Mesendoderm (in vitro differentiated cells): Measurements from ENCODE around the gene LEFTY2.
"Not testable (repeated sequence)": the region's sequence is repeated elsewhere in the genome, so short reads cannot be mapped to it uniquely, and the experiment has no call there.

Experiments used
- DNase-seq: peaks from one replicate; pipeline ENCODE4 v3.0.0; 2013
- H2AK5ac ChIP-seq: 2 replicates; pipeline ENCODE4 v1.6.1; 2013; ENCODE audit warnings: low read length, inconsistent platforms
- H2BK120ac ChIP-seq: 2 replicates; pipeline ENCODE4 v1.6.1; 2013; ENCODE audit warnings: low read depth, mild to moderate bottlenecking, low read length, moderate library complexity, mixed read lengths
- H2BK15ac ChIP-seq: replicated peaks from 2 replicates; pipeline ENCODE4 v1.6.1; 2013; ENCODE audit warnings: low read depth, mild to moderate bottlenecking, moderate library complexity
- H2BK5ac ChIP-seq: 2 replicates; pipeline ENCODE4 v1.6.1; 2013; ENCODE audit warnings: low read length, inconsistent platforms
- H3K18ac ChIP-seq: 2 replicates; pipeline ENCODE4 v1.6.1; 2013; ENCODE audit warnings: mild to moderate bottlenecking, low read length, mixed read lengths
- H3K23ac ChIP-seq: one replicate; pipeline ENCODE4 v1.6.1; 2013; ENCODE audit warnings: low read length
- H3K27ac ChIP-seq: 2 replicates; pipeline ENCODE4 v1.5.1; 2013; ENCODE audit warnings: low read depth, mild to moderate bottlenecking, inconsistent platforms, low read length, moderate library complexity
- H3K27me3 ChIP-seq: 2 replicates; pipeline ENCODE4 v1.6.1; 2013; ENCODE audit warnings: low read length, control low read depth, mild to moderate bottlenecking, inconsistent platforms; ENCODE audit not compliant: insufficient read depth, poor library complexity
- H3K36me3 ChIP-seq: 2 replicates; pipeline ENCODE4 v1.6.1; 2013; ENCODE audit warnings: low read length, inconsistent platforms; ENCODE audit not compliant: control insufficient read depth, insufficient read depth
- H3K4ac ChIP-seq: one replicate; pipeline ENCODE4 v1.6.1; 2013; ENCODE audit warnings: low read depth, mild to moderate bottlenecking, low read length, moderate library complexity
- H3K4me1 ChIP-seq: 2 replicates; pipeline ENCODE4 v1.6.1; 2013; ENCODE audit warnings: low read depth, low read length, inconsistent platforms; ENCODE audit not compliant: control insufficient read depth
- H3K4me2 ChIP-seq: 2 replicates; pipeline ENCODE4 v1.6.1; 2013; ENCODE audit warnings: low read length
- H3K4me3 ChIP-seq: 2 replicates; pipeline ENCODE4 v1.5.1; 2013; ENCODE audit warnings: mild to moderate bottlenecking, low read length
- H3K56ac ChIP-seq: one replicate; pipeline ENCODE4 v1.6.1; 2013; ENCODE audit warnings: low read length
- H3K79me1 ChIP-seq: 2 replicates; pipeline ENCODE4 v1.6.1; 2013; ENCODE audit warnings: low read length, inconsistent platforms
- H3K79me2 ChIP-seq: 2 replicates; pipeline ENCODE4 v1.6.1; 2013; ENCODE audit warnings: mild to moderate bottlenecking, low read length; ENCODE audit not compliant: control insufficient read depth, insufficient read depth
- H3K9ac ChIP-seq: 2 replicates; pipeline ENCODE4 v1.6.1; 2013; ENCODE audit warnings: low read length, inconsistent platforms
- H4K5ac ChIP-seq: one replicate; pipeline ENCODE4 v1.6.1; 2013; ENCODE audit warnings: low read length
- H4K8ac ChIP-seq: one replicate; pipeline ENCODE4 v1.6.1; 2013; ENCODE audit warnings: low read depth, mild to moderate bottlenecking, control low read depth, low read length, moderate library complexity
- WGBS: extraction: QIAGEN DNeasy Blood & Tissue Kit; methylation state at CpG from one replicate; pipeline ENCODE4 v1.1.7; 2013; ENCODE audit warnings: low lambda C conversion rate, missing lambda C conversion rate; ENCODE audit not compliant: insufficient coverage; ENCODE audit errors: extremely low coverage; 5-methylcytosine and 5-hydroxymethylcytosine counted together

LEFTY2 gene

GRCh38 chr1:225943582-225943981 lies 2.6 kb upstream of the LEFTY2 start:
- no peak overlapping the region for H3K18ac ChIP-seq
- H4K8ac ChIP-seq = no peak overlapping the region
- no peaks in the 10 kb centered on the region for H3K36me3 ChIP-seq
- no CpG with 5 or more reads among the region's 4 CpGs for WGBS
- no peak overlapping the region for H3K27ac ChIP-seq
- no peak overlapping the region for H3K4me3 ChIP-seq
- peak overlapping the region; percentile 12 for H3K56ac ChIP-seq
- H3K9ac ChIP-seq = no peak overlapping the region
- no peak overlapping the region for H2BK5ac ChIP-seq
- H3K79me1 ChIP-seq = no peaks in the 10 kb centered on the region
- no peak overlapping the region for H3K4me2 ChIP-seq
- DNase-seq = no peak
- H3K27me3 ChIP-seq = no peaks in the 10 kb centered on the region
- H3K4me1 ChIP-seq = peaks cover 20% of the 10 kb centered on the region
- no peak overlapping the region for H2AK5ac ChIP-seq
- no peak overlapping the region for H4K5ac ChIP-seq
- no peak overlapping the region for H2BK15ac ChIP-seq
- no peaks in the 10 kb centered on the region for H3K79me2 ChIP-seq
- no peak overlapping the region for H3K4ac ChIP-seq
- no peak overlapping the region for H2BK120ac ChIP-seq
- H3K23ac ChIP-seq = no peak overlapping the region

GRCh38 chr1:225942574-225942973 lies 1.6 kb upstream of the LEFTY2 start:
- Histone ChIP-seq H3K9ac (no peak overlapping the region), H3K4me3 (no peak overlapping the region), H2BK5ac (peak overlapping the region; percentile 48), H4K5ac (no peak overlapping the region), H4K8ac (no peak overlapping the region), H2AK5ac (peak overlapping the region; percentile 63), H2BK120ac (no peak overlapping the region), H3K4me1 (peaks cover 19% of the 10 kb centered on the region), H3K56ac (peak overlapping the region; percentile 51), H3K79me2 (no peaks in the 10 kb centered on the region), H3K36me3 (no peaks in the 10 kb centered on the region), H3K27me3 (no peaks in the 10 kb centered on the region), H3K79me1 (no peaks in the 10 kb centered on the region), H2BK15ac (no peak overlapping the region), H3K4ac (no peak overlapping the region), H3K27ac (no peak overlapping the region), H3K4me2 (no peak overlapping the region), H3K18ac (no peak overlapping the region), H3K23ac (peak overlapping the region; percentile 25)
- no CpG with 5 or more reads among the region's 7 CpGs for WGBS
- peak; percentile 67 for DNase-seq

GRCh38 chr1:225941942-225942222 lies 862 bp upstream of the LEFTY2 start:
- H3K18ac ChIP-seq = peak overlapping the region; percentile 46
- DNase-seq = no peak
- no peak overlapping the region for H3K4ac ChIP-seq
- H3K9ac ChIP-seq = peak overlapping the region; percentile 4
- no peaks in the 10 kb centered on the region for H3K79me2 ChIP-seq
- H3K56ac ChIP-seq = peak overlapping the region; percentile 68
- no peak overlapping the region for H2BK15ac ChIP-seq
- H3K36me3 ChIP-seq = no peaks in the 10 kb centered on the region
- no CpG with 5 or more reads among the region's 1 CpG for WGBS
- no peak overlapping the region for H3K4me3 ChIP-seq
- H2BK5ac ChIP-seq = peak overlapping the region; percentile 52
- no peak overlapping the region for H2BK120ac ChIP-seq
- H3K4me2 ChIP-seq = no peak overlapping the region
- no peak overlapping the region for H4K8ac ChIP-seq
- no peaks in the 10 kb centered on the region for H3K27me3 ChIP-seq
- H3K79me1 ChIP-seq = no peaks in the 10 kb centered on the region
- H3K23ac ChIP-seq = no peak overlapping the region
- peak overlapping the region; percentile 66 for H2AK5ac ChIP-seq
- peaks cover 19% of the 10 kb centered on the region for H3K4me1 ChIP-seq
- no peak overlapping the region for H3K27ac ChIP-seq
- H4K5ac ChIP-seq = no peak overlapping the region

- no peak overlapping the region for H2BK120ac ChIP-seq
- no peak overlapping the region for H3K9ac ChIP-seq
- no peak overlapping the region for H2AK5ac ChIP-seq
- no peaks in the 10 kb centered on the region for H3K79me2 ChIP-seq
- H3K56ac ChIP-seq = peak overlapping the region; percentile 54
- H2BK15ac ChIP-seq = no peak overlapping the region
- no peak overlapping the region for H3K4ac ChIP-seq
- no peak overlapping the region for H4K5ac ChIP-seq
- H3K18ac ChIP-seq = peak overlapping the region; percentile 3
- H3K27me3 ChIP-seq = no peaks in the 10 kb centered on the region
- H3K4me3 ChIP-seq = no peak overlapping the region
- no CpG with 5 or more reads among the region's 25 CpGs for WGBS
- no peak for DNase-seq
- peak overlapping the region; percentile 49 for H3K27ac ChIP-seq
- no peak overlapping the region for H2BK5ac ChIP-seq
- H3K23ac ChIP-seq = no peak overlapping the region
- H4K8ac ChIP-seq = no peak overlapping the region
- no peak overlapping the region for H3K4me2 ChIP-seq
- H3K36me3 ChIP-seq = no peaks in the 10 kb centered on the region
- H3K79me1 ChIP-seq = no peaks in the 10 kb centered on the region
- H3K4me1 ChIP-seq = peaks cover 13% of the 10 kb centered on the region
These were observed 452 bp downstream of the LEFTY2 start for GRCh38 chr1:225940385-225941151.

- H3K36me3 ChIP-seq, H3K27me3 ChIP-seq, H2BK5ac ChIP-seq, H3K4me1 ChIP-seq, H4K8ac ChIP-seq, H2AK5ac ChIP-seq, H3K4ac ChIP-seq, H3K4me3 ChIP-seq, H3K79me2 ChIP-seq, H3K18ac ChIP-seq, H2BK120ac ChIP-seq, H3K4me2 ChIP-seq, H2BK15ac ChIP-seq, H3K79me1 ChIP-seq, H3K27ac ChIP-seq, H3K9ac ChIP-seq, H4K5ac ChIP-seq, DNase-seq, H3K23ac ChIP-seq: not testable (repeated sequence)
- no CpG with 5 or more reads among the region's 8 CpGs for WGBS
- peak overlapping the region; percentile 38 for H3K56ac ChIP-seq
These were observed 1.1 kb downstream of the LEFTY2 start for GRCh38 chr1:225939939-225940310.
